ENCODE results near the gene TFRC. TPM values are rescaled to one million over a fixed set of nuclear protein-coding genes. Genes with fewer than 3 reads are reported as not detected.
"Not testable (repeated sequence)": the region's sequence is repeated elsewhere in the genome, so short reads cannot be mapped to it uniquely, and the experiment has no call there.

The TFRC gene
- total and polyA plus RNA-seq, 4 donors = 60.8 to 159 (median 83.3) TPM

DNA sequence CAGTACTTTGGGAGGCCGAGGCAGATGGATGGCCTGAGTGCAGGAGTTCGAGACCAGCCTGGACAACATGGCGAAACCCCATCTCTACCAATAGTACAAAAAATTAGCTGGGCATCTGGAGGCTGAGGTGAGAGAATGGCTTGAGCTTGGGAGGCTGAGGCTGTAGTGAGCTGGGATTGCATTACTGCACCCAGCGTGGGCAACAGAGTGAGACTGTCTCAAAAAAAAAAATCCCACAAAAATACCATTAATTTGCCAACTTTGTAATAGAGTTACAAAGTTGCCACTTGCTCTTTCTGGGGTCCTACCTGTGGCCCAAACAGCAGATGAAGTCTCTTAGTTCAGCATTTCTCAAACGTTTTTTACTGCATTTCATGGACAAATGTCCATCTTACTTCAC is 6.0 kb upstream of the TFRC start:
- Histone ChIP-seq H3K9me3 (ENCODE audit: control insufficient read depth, insufficient read depth, low read length) (no peaks in the 10 kb centered on the region), H3K27me3 (ENCODE audit: control insufficient read depth, insufficient read depth, low read length) (no peaks in the 10 kb centered on the region), H3K36me3 (ENCODE audit: control insufficient read depth, insufficient read depth, low read length) (no peaks in the 10 kb centered on the region), H3K27ac (ENCODE audit: low read depth, low read length) (no peak overlapping the region), H3K4me1 (ENCODE audit: control insufficient read depth, insufficient read depth, low read length) (no peaks in the 10 kb centered on the region), H3K4me3 (ENCODE audit: low read depth, low read length) (no peak overlapping the region)
- WGBS (ENCODE audit: insufficient coverage) = no CpG with 5 or more reads among the region's 5 CpGs
- no peak for DNase-seq (ENCODE audit: low read depth in 4 of 6, low spot score in 6 of 6)

DNA sequence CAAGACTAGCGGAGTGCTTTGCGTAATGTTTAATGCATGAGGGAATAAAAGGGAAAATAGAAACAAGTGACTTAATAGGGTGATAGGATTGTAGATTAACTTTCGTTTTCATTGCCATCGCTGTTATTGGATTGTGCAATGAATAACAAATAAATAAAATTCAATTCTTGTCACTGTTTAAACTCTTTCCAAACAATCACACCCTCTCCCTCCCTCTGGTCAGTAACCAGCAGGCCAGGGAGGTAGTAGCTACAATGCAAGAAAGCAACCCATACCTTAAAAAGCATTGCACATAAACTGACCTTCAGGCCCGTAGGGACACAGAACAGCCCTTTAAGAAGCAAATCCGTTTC is 705 bp upstream of the TFRC start:
- Histone ChIP-seq H3K9me3 (ENCODE audit: control insufficient read depth, insufficient read depth, low read length) (no peaks in the 10 kb centered on the region), H3K36me3 (ENCODE audit: control insufficient read depth, insufficient read depth, low read length) (no peaks in the 10 kb centered on the region), H3K27ac (ENCODE audit: low read depth, low read length) (peak overlapping the region; percentile 93), H3K27me3 (ENCODE audit: control insufficient read depth, insufficient read depth, low read length) (no peaks in the 10 kb centered on the region), H3K4me3 (ENCODE audit: low read depth, low read length) (peak overlapping the region; percentile 68), H3K4me1 (ENCODE audit: control insufficient read depth, insufficient read depth, low read length) (peaks cover 15% of the 10 kb centered on the region)
- peak in 1 of 6 donors; percentile 12 for DNase-seq (ENCODE audit: low read depth in 4 of 6, low spot score in 6 of 6)
- no CpG with 5 or more reads among the region's 6 CpGs for WGBS (ENCODE audit: insufficient coverage)

DNA sequence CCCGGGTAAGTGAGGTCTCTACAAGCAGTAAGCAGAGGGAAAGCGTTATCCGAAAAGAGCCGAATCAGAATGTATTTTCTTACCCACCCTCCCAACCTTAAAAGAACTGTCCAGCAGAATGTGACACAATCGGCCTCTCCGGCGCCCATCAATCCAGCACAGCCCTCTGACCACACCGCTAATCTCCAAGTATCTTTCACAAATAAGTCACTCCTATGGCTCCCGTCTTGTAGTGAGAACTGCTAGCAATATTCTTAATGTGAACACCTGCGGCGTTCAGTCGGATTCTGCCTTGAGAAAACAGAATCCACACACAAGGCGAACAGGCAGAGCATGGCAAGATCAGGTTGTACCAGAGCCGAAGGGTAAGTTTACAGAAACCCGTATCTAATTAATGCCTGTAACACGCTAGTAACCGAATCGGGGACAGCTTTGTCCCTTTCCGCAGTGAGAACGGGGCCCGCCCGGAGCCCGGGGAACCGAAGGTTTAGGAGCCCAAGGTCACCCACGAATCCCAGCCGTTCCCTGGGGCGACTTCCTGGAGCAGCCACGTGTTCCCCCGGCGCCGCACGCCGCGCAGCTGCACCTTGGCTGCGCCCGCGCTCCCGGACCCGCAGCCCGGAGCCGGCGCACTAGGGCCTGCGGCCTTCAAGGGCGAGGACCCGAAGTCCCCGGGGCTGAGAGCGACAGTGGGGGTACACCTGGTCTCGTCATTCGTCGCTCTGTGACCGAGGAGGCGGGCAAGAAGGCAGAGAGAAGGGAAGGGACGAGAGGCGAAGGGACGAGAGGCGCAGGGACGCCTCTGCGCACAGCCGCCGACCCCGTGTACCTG is 672 bp downstream of the TFRC start:
- peaks cover 15% of the 10 kb centered on the region for H3K4me1 ChIP-seq (ENCODE audit: control insufficient read depth, insufficient read depth, low read length)
- H3K27me3 ChIP-seq (ENCODE audit: control insufficient read depth, insufficient read depth, low read length) = no peaks in the 10 kb centered on the region
- 0% methylated on average over 58 of the region's 61 CpGs for WGBS (ENCODE audit: insufficient coverage)
- no peaks in the 10 kb centered on the region for H3K9me3 ChIP-seq (ENCODE audit: control insufficient read depth, insufficient read depth, low read length)
- H3K36me3 ChIP-seq (ENCODE audit: control insufficient read depth, insufficient read depth, low read length) = peaks cover 3% of the 10 kb centered on the region
- H3K4me3 ChIP-seq (ENCODE audit: low read depth, low read length) = peak overlapping the region; percentile 68
- H3K27ac ChIP-seq (ENCODE audit: low read depth, low read length) = peak overlapping the region; percentile 93
- DNase-seq (ENCODE audit: low read depth in 4 of 6, low spot score in 6 of 6) = peak; percentile 26 to 79 (median 34)

DNA sequence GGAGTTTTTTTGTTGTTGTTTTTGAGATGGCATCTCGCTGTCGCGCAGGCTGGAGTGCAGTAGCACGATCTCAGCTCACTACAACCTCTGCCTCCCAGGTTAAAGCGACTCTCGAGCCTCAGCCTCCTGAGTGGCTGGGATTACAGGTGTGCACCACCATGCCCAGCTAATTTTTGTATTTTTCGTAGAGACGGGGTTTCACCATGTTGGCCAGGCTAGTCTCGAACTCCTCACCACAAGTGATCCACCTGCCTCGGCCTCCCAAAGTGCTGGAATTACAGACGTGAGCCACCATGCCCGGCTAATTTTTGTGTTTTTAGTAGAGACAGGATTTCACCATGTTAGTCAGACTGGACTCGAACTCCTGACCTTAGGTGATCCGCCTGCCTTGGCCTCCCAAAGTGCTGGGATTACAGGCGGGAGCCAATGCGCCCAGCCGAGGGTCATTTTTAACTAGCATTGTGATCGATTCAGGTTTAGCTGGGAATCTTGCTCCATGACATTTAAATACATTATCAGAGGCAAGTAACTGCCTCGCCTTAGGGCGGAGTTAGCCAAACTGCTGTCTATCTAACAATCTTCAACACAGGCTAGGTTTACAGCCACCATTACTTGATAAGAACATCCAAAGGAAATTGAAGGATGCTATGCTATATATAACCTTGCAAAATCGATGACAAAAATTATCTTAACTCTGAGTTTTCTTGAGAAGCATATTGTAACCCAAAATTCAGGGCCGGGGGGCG is 1.6 kb downstream of the TFRC start:
- not testable (repeated sequence) for H3K27ac ChIP-seq (ENCODE audit: low read depth, low read length); H3K27me3 ChIP-seq (ENCODE audit: control insufficient read depth, insufficient read depth, low read length); H3K9me3 ChIP-seq (ENCODE audit: control insufficient read depth, insufficient read depth, low read length); DNase-seq (ENCODE audit: low read depth in 4 of 6, low spot score in 6 of 6)
- 80% methylated on average over 14 of the region's 23 CpGs for WGBS (ENCODE audit: insufficient coverage)
- peaks cover 12% of the 10 kb centered on the region for H3K36me3 ChIP-seq (ENCODE audit: control insufficient read depth, insufficient read depth, low read length)
- H3K4me1 ChIP-seq (ENCODE audit: control insufficient read depth, insufficient read depth, low read length) = peaks cover 15% of the 10 kb centered on the region
- H3K4me3 ChIP-seq (ENCODE audit: low read depth, low read length) = peak overlapping the region; percentile 68

DNA sequence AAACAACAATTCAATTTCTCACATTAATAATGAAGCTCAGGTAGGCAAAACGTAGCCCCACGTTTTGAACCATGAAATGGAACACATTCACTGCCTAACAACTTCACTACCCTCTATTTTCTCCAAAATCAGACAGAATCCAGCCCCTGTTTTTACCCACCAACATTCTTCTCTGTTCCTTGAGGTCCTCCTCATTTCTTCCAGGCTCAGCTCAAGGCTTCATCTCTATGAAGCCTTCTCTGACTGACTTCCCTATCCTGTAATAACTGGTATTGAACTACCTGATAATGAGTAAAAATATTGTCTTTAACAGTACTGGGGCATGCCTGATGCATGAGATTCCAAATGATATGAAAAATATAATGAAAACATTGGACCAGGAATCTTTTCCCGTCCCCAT is 2.2 kb downstream of the TFRC start:
- Histone ChIP-seq H3K27me3 (ENCODE audit: control insufficient read depth, insufficient read depth, low read length) (no peaks in the 10 kb centered on the region), H3K27ac (ENCODE audit: low read depth, low read length) (no peak overlapping the region)

DNA sequence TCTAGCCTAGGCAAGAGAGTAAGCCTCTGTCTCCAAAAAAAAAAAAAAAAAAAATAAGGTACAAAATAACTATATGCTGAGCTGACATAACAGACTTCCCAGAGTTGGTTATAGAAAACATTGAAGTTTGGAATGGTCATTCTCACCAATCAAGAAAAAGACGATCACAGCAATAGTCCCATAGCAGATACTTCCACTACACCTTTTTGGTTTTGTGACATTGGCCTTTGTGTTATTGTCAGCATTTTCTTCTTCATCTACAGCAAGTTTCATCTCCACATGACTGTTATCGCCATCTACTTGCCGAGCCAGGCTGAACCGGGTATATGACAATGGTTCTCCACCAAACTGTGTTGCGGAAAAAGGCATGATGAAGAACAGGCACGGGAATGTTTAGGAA is 6.9 kb downstream of the TFRC start:
- Histone ChIP-seq H3K4me1 (ENCODE audit: control insufficient read depth, insufficient read depth, low read length) (peaks cover 7% of the 10 kb centered on the region), H3K4me3 (ENCODE audit: low read depth, low read length) (no peak overlapping the region), H3K9me3 (ENCODE audit: control insufficient read depth, insufficient read depth, low read length) (no peaks in the 10 kb centered on the region), H3K27me3 (ENCODE audit: control insufficient read depth, insufficient read depth, low read length) (no peaks in the 10 kb centered on the region), H3K36me3 (ENCODE audit: control insufficient read depth, insufficient read depth, low read length) (peaks cover 35% of the 10 kb centered on the region), H3K27ac (ENCODE audit: low read depth, low read length) (no peak overlapping the region)
- no peak for DNase-seq (ENCODE audit: low read depth in 4 of 6, low spot score in 6 of 6)
- WGBS (ENCODE audit: insufficient coverage) = no CpG with 5 or more reads among the region's 6 CpGs

More for the DNA sequence above, 2.2 kb downstream of the TFRC start:
- WGBS (ENCODE audit: insufficient coverage) = 86% methylated on average over 2 of the region's 3 CpGs
- Histone ChIP-seq H3K9me3 (ENCODE audit: control insufficient read depth, insufficient read depth, low read length) (no peaks in the 10 kb centered on the region), H3K4me3 (ENCODE audit: low read depth, low read length) (no peak overlapping the region), H3K36me3 (ENCODE audit: control insufficient read depth, insufficient read depth, low read length) (peaks cover 18% of the 10 kb centered on the region), H3K4me1 (ENCODE audit: control insufficient read depth, insufficient read depth, low read length) (peaks cover 15% of the 10 kb centered on the region)
- no peak for DNase-seq (ENCODE audit: low read depth in 4 of 6, low spot score in 6 of 6)

DNA sequence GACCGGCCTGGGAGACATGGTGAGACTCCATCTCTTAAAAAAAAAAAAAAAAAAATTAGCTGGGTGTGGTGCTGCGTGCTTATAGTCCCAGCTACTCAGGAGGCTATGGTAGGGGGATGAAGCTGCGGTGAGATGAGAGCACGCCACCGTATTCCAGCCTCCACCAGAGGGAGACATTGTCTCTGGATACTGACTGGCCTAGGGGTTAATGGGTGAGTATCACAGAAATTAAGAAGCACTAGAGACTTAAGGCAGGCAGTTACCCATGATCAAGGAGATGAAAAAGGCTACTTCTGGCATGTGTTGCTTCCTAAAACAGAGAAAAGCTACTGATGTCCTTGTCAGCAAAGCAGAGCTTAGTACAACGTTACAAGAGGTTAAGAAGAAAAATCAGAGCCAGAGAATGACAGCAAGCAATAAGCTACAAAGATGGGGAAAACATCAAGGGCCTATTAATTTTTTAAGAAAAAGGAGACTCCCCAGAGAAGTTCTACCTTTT is 8.6 kb downstream of the TFRC start:
- WGBS (ENCODE audit: insufficient coverage) = 18% methylated on average over 4 of the region's 6 CpGs
- no peak overlapping the region for H3K4me3 ChIP-seq (ENCODE audit: low read depth, low read length)

DNA sequence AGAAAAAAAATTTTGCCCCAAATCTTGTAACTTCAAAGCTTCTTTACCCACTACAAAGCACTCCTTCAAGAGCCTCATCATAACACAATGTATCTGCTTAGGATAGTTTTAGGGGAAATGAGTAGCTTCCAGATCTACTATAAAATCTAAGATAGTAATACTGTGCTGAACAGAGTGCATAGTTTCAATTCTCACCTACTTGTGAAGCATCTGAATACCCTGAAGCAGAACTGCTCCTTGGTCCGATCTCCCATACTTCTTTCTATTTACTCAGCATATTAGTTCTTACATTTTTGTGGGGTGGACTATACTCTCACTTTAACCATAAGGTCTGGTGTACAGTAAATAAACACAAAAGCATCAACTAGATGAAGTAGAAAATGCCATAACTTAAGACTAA is 9.6 kb downstream of the TFRC start:
- Histone ChIP-seq H3K4me3 (ENCODE audit: low read depth, low read length) (no peak overlapping the region), H3K27ac (ENCODE audit: low read depth, low read length) (no peak overlapping the region), H3K4me1 (ENCODE audit: control insufficient read depth, insufficient read depth, low read length) (no peaks in the 10 kb centered on the region), H3K36me3 (ENCODE audit: control insufficient read depth, insufficient read depth, low read length) (peaks cover 45% of the 10 kb centered on the region), H3K9me3 (ENCODE audit: control insufficient read depth, insufficient read depth, low read length) (no peaks in the 10 kb centered on the region), H3K27me3 (ENCODE audit: control insufficient read depth, insufficient read depth, low read length) (no peaks in the 10 kb centered on the region)
- WGBS (ENCODE audit: insufficient coverage) = no CpG with 5 or more reads among the region's 1 CpG
- DNase-seq (ENCODE audit: low read depth in 4 of 6, low spot score in 6 of 6) = no peak

More for the DNA sequence above, 8.6 kb downstream of the TFRC start:
- no peaks in the 10 kb centered on the region for H3K27me3 ChIP-seq (ENCODE audit: control insufficient read depth, insufficient read depth, low read length)
- peaks cover 43% of the 10 kb centered on the region for H3K36me3 ChIP-seq (ENCODE audit: control insufficient read depth, insufficient read depth, low read length)
- no peaks in the 10 kb centered on the region for H3K4me1 ChIP-seq (ENCODE audit: control insufficient read depth, insufficient read depth, low read length)
- H3K27ac ChIP-seq (ENCODE audit: low read depth, low read length) = no peak overlapping the region
- H3K9me3 ChIP-seq (ENCODE audit: control insufficient read depth, insufficient read depth, low read length) = no peaks in the 10 kb centered on the region
- DNase-seq (ENCODE audit: low read depth in 4 of 6, low spot score in 6 of 6) = peak in 5 of 6 donors; percentile 55 to 91 (median 67)

DNA sequence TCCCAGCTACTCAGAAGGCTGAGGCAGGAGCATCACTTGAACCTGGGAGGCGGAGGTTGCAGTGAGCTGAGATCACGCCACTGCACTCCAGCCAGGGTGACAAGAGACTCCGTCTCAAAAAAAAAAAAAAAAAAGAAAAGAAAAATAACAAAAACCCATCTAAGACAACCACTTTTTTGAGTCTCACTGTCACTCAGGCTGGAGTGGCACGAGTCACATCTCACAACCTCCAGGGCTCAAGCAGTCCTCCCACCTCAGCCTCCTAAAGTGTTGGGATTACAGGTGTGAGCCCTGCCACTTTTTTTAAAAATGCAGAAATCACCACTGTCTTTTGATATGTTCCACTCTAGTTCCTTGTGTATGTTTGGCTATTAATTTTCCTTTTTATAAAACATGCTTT is 13.1 kb downstream of the TFRC start:
- no CpG with 5 or more reads among the region's 4 CpGs for WGBS (ENCODE audit: insufficient coverage)
- not testable (repeated sequence) for DNase-seq (ENCODE audit: low read depth in 4 of 6, low spot score in 6 of 6); H3K9me3 ChIP-seq (ENCODE audit: control insufficient read depth, insufficient read depth, low read length); H3K4me1 ChIP-seq (ENCODE audit: control insufficient read depth, insufficient read depth, low read length); H3K27ac ChIP-seq (ENCODE audit: low read depth, low read length); H3K4me3 ChIP-seq (ENCODE audit: low read depth, low read length); H3K27me3 ChIP-seq (ENCODE audit: control insufficient read depth, insufficient read depth, low read length)
- H3K36me3 ChIP-seq (ENCODE audit: control insufficient read depth, insufficient read depth, low read length) = peaks cover 43% of the 10 kb centered on the region

Data from spinal cord (tissue), 10 donors.